Measurements from ENCODE around the gene GNAS. TPM values are rescaled to one million over a fixed set of nuclear protein-coding genes. Genes with fewer than 3 reads are reported as not detected.

Gene GNAS
- total RNA-seq, 1 experiment from 2014 or later: 1,936 TPM

GRCh38 chr20:58816051-58816450, 36.5 kb upstream of the GNAS start:
- H3K27ac Mint-ChIP-seq (ENCODE audit: unreplicated experiment): no peak overlapping the region
- peaks cover 22% of the 10 kb centered on the region for H3K27me3 Mint-ChIP-seq (ENCODE audit: insufficient read depth, unreplicated experiment)
- no peak overlapping the region for H3K4me3 ChIP-seq (ENCODE audit: low read depth, low read length)
- no peak for DNase-seq
- H3K4me3 Mint-ChIP-seq (ENCODE audit: unreplicated experiment): no peak overlapping the region
- H3K4me1 ChIP-seq: peaks cover 8% of the 10 kb centered on the region
- no peaks in the 10 kb centered on the region for H3K4me1 Mint-ChIP-seq (ENCODE audit: low read depth, unreplicated experiment)
- ChIA-PET CTCF (no interaction called here), POLR2A (no interaction called here)
- no peaks in the 10 kb centered on the region for H3K9me3 Mint-ChIP-seq (ENCODE audit: unreplicated experiment)
- no TSS peak for BruUV-seq (replicated peaks)
- H3K27me3 ChIP-seq (replicated peaks; ENCODE audit: control insufficient read depth, insufficient read depth, low read length): no peaks in the 10 kb centered on the region; the same call in 1 of the 2 replicates
- no peaks in the 10 kb centered on the region for H3K36me3 Mint-ChIP-seq (ENCODE audit: insufficient read depth, unreplicated experiment)
- intact Hi-C loops (cut with micrococcal nuclease; ENCODE audit: unreplicated experiment): no loop called here
- H3K36me3 ChIP-seq (ENCODE audit: control insufficient read depth, insufficient read depth, low read length): no peaks in the 10 kb centered on the region
- TF ChIP-seq CTCF (IDR thresholded peaks at IDR 0.05; ENCODE audit: insufficient read depth in 1 of 2, low read depth in 1 of 2, low read length in 1 of 2, severe bottlenecking in 1 of 2, unreplicated experiment in 1 of 2): no peak
- H3K9me3 ChIP-seq: peaks cover 21% of the 10 kb centered on the region

GRCh38 chr20:58816957-58817651, 35.4 kb upstream of the GNAS start:
- H3K9me3 Mint-ChIP-seq (ENCODE audit: unreplicated experiment): no peaks in the 10 kb centered on the region
- ChIA-PET CTCF (no interaction called here), POLR2A (no interaction called here)

GRCh38 chr20:58817748-58818147, 34.8 kb upstream of the GNAS start:
- Mint-ChIP-seq H3K27ac (ENCODE audit: unreplicated experiment) (no peak overlapping the region), H3K9me3 (ENCODE audit: unreplicated experiment) (no peaks in the 10 kb centered on the region), H3K4me1 (ENCODE audit: low read depth, unreplicated experiment) (no peaks in the 10 kb centered on the region), H3K4me3 (ENCODE audit: unreplicated experiment) (no peak overlapping the region), H3K36me3 (ENCODE audit: insufficient read depth, unreplicated experiment) (no peaks in the 10 kb centered on the region), H3K27me3 (ENCODE audit: insufficient read depth, unreplicated experiment) (peaks cover 14% of the 10 kb centered on the region)
- ChIA-PET POLR2A (no interaction called here), CTCF (interaction anchor here (1.2 kb wide), 1 partner anchor 19 kb away, joined by 3 read pairs; no protein-coding TSS in a partner anchor)
- peaks cover 21% of the 10 kb centered on the region for H3K9me3 ChIP-seq
- no peaks in the 10 kb centered on the region; the same call in 1 of the 2 replicates for H3K27me3 ChIP-seq (replicated peaks; ENCODE audit: control insufficient read depth, insufficient read depth, low read length)
- no peak for DNase-seq
- intact Hi-C loops (cut with micrococcal nuclease; ENCODE audit: unreplicated experiment): no loop called here
- no peak overlapping the region for H3K4me3 ChIP-seq (ENCODE audit: low read depth, low read length)
- no peaks in the 10 kb centered on the region for H3K36me3 ChIP-seq (ENCODE audit: control insufficient read depth, insufficient read depth, low read length)
- TF ChIP-seq CTCF (IDR thresholded peaks at IDR 0.05; ENCODE audit: insufficient read depth in 1 of 2, low read depth in 1 of 2, low read length in 1 of 2, severe bottlenecking in 1 of 2, unreplicated experiment in 1 of 2): no peak
- no TSS peak for BruUV-seq (replicated peaks)
- H3K4me1 ChIP-seq: peaks cover 8% of the 10 kb centered on the region

More at GRCh38 chr20:58816957-58817651, 35.4 kb upstream of the GNAS start:
- intact Hi-C loops (cut with micrococcal nuclease; ENCODE audit: unreplicated experiment): no loop called here
- H3K36me3 ChIP-seq (ENCODE audit: control insufficient read depth, insufficient read depth, low read length): no peaks in the 10 kb centered on the region
- no peaks in the 10 kb centered on the region for H3K36me3 Mint-ChIP-seq (ENCODE audit: insufficient read depth, unreplicated experiment)
- no peak for TF ChIP-seq CTCF (IDR thresholded peaks at IDR 0.05; ENCODE audit: insufficient read depth in 1 of 2, low read depth in 1 of 2, low read length in 1 of 2, severe bottlenecking in 1 of 2, unreplicated experiment in 1 of 2)
- peaks cover 8% of the 10 kb centered on the region for H3K4me1 ChIP-seq
- no peak for DNase-seq
- no peaks in the 10 kb centered on the region; the same call in 1 of the 2 replicates for H3K27me3 ChIP-seq (replicated peaks; ENCODE audit: control insufficient read depth, insufficient read depth, low read length)
- H3K4me1 Mint-ChIP-seq (ENCODE audit: low read depth, unreplicated experiment): no peaks in the 10 kb centered on the region
- no peak overlapping the region for H3K4me3 Mint-ChIP-seq (ENCODE audit: unreplicated experiment)
- H3K27ac Mint-ChIP-seq (ENCODE audit: unreplicated experiment): no peak overlapping the region
- no TSS peak for BruUV-seq (replicated peaks)
- H3K4me3 ChIP-seq (ENCODE audit: low read depth, low read length): no peak overlapping the region
- H3K27me3 Mint-ChIP-seq (ENCODE audit: insufficient read depth, unreplicated experiment): peaks cover 14% of the 10 kb centered on the region
- H3K9me3 ChIP-seq: peaks cover 21% of the 10 kb centered on the region
